Aorta (tissue), 5 donors: Measurements from ENCODE around the gene ARFGAP1. TPM values are rescaled to one million over a fixed set of nuclear protein-coding genes. Genes with fewer than 3 reads are reported as not detected.

ENCODE experiments used
- ATAC-seq: fragments of 200-7000 bp; cut with Tn5 transposase; one replicate; pipeline ENCODE4 v1.9.1; 2022; ENCODE audit warnings: moderate library complexity; ENCODE audit not compliant: low FRiP score
- DNase-seq, 2 donors: peaks; one replicate each; pipeline ENCODE4 v3.0.0-alpha.2; 2020
- H3K27ac ChIP-seq, 2 donors: one replicate each; pipeline ENCODE4 v1.5.1; 2013; ENCODE audit warnings: low read length in 2 of 2, mild to moderate bottlenecking in 2 of 2, moderate library complexity in 2 of 2, control low read depth in 1 of 2, inconsistent platforms in 1 of 2, low read depth in 1 of 2
- H3K27me3 ChIP-seq, 2 donors: one replicate each; pipeline ENCODE4 v1.6.1; 2013; ENCODE audit warnings: control low read depth in 1 of 2, low read length in 1 of 2, mild to moderate bottlenecking in 1 of 2, moderate library complexity in 1 of 2; ENCODE audit not compliant: insufficient read depth in 2 of 2, control insufficient read depth in 1 of 2
- H3K36me3 ChIP-seq, 2 donors: one replicate each; pipeline ENCODE4 v1.6.1; 2013; ENCODE audit warnings: control low read depth in 1 of 2, low read length in 1 of 2, mild to moderate bottlenecking in 1 of 2; ENCODE audit not compliant: insufficient read depth in 2 of 2, control insufficient read depth in 1 of 2
- H3K4me1 ChIP-seq, 2 donors: one replicate each; pipeline ENCODE4 v1.6.1; 2013; ENCODE audit warnings: low read length in 2 of 2, control low read depth in 1 of 2, mild to moderate bottlenecking in 1 of 2, moderate library complexity in 1 of 2; ENCODE audit not compliant: insufficient read depth in 2 of 2, control insufficient read depth in 1 of 2
- H3K4me3 ChIP-seq, 2 donors: one replicate each; pipeline ENCODE4 v1.5.1; 2013; ENCODE audit warnings: low read length in 2 of 2, control low read depth in 1 of 2, mild to moderate bottlenecking in 1 of 2
- H3K9me3 ChIP-seq: one replicate; pipeline ENCODE4 v1.6.1; 2013; ENCODE audit warnings: mild to moderate bottlenecking, low read length; ENCODE audit not compliant: control insufficient read depth
- WGBS, 2 donors: extraction: QIAGEN DNeasy Blood & Tissue Kit; methylation state at CpG; one replicate each; pipeline ENCODE4 v1.1.7; 2013; 5-methylcytosine and 5-hydroxymethylcytosine counted together
- intact Hi-C, 2 donors: fragments of 100-400 bp; cut with DNase I; formaldehyde crosslinking; loops; one replicate each; pipeline versions ENCODE4 v1.14.2 to v1.15.0; 2022
- polyA plus RNA-seq, 2 donors: library from polyadenylated mRNA; stranded (reverse); fragments of 200-250 nt; gene quantifications; one replicate each; pipeline ENCODE4 v1.2.3, GENCODE V29; 2013
- total RNA-seq, 2 donors: library from RNA; stranded (reverse); fragmentation: NEBNext Ultra II Directional; extraction: Animal tissue kit (Norgen Biotek cat#: 25700); gene quantifications; one replicate each; pipeline ENCODE4 v1.2.1, GENCODE V29; 2021
- donor health status: healthy with polysubstance abuse.
- donor health status: Bipolar disorder and iron deficiency.
- donor health status: DM: no; HTN: no; CAD: no.
- donor health status: DM: no; HTN: no; CAD: no.
- donor health status: DM: yes; HTN: yes; CAD: no.

Gene ARFGAP1
- total and polyA plus RNA-seq, 4 donors: 21.7 to 202 (median 81.9) TPM

DNA sequence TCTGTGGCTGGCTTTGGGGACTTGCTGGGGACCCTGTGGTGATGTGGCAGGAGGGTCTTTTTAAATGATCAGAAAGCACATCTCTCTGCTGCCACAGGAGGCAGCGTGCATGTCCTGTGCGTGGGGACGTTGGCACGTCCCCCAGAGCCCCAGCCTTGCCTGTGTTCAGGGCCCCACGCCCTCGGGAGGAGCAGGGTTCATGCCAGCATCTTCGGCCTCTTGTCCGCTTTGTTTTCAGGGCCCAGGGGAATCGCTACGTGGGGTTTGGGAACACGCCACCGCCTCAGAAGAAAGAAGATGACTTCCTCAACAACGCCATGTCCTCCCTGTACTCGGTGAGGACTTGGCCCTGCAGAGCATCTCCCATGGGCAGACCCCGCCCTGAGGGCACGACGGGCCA lies 6.0 kb downstream of the ARFGAP1 start:
- 73 to 78% methylated on average over 17 of the region's 17 CpGs for WGBS, 2 donors
- peak in 1 of 2 donors; percentile 31 for DNase-seq
- H3K36me3 ChIP-seq: peaks cover 0 to 3% of the 10 kb centered on the region in 2 donors

DNA sequence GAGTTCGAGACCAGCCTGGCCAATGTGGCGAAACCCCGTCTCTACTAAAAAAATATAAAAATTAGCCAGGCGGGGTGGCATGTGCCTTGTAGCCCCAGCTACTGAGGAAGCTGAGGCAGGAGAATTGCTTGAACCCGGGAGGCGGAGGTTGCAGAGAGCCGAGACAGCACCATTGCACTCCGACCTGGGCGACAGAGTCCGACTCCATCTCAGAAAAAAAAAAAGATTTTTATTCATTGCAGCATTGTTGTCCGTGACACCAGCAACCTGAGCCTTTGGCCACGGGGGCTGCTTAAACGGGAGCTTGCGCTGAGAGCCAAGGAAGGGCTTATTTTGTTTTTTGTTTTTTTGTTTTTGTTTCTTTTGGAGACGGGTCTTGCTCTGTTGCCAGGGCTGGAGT lies 7.3 kb downstream of the ARFGAP1 start:
- 89 to 91% methylated on average over 15 of the region's 15 CpGs for WGBS, 2 donors
- H3K36me3 ChIP-seq: peaks cover 0 to 5% of the 10 kb centered on the region in 2 donors
- intact Hi-C loops: no loop called here

More for the DNA sequence above, 6.0 kb downstream of the ARFGAP1 start:
- no peak for ATAC-seq
- H3K27me3 ChIP-seq: no peaks in the 10 kb centered on the region
- no peaks in the 10 kb centered on the region for H3K9me3 ChIP-seq
- no peaks in the 10 kb centered on the region for H3K4me1 ChIP-seq
- no peak overlapping the region for H3K4me3 ChIP-seq
- intact Hi-C loops: no loop called here
- H3K27ac ChIP-seq: no peak overlapping the region

DNA sequence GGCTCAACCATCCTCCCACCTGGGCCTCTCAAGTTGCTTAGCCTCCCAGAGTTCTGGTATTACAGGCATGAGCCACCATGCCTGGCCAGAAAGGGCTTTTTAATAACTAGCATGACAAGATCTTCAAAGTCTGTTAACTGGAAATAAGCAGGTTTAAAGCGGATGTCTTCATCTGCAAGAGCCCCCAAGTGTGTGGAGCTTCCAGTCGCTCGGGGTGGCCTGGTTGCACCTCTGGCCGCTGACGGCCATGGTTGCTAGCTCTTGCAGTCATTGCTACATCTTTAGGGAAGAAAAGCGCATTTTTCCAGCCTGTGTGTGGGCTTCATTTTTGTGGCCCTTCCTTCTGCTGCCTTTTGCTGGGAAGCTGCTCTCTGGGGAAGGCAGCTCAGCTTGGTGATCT lies 7.8 kb downstream of the ARFGAP1 start:
- Histone ChIP-seq H3K9me3 (no peaks in the 10 kb centered on the region), H3K36me3 (peaks cover 0 to 5% of the 10 kb centered on the region in 2 donors), H3K4me1 (no peaks in the 10 kb centered on the region), H3K27ac (no peak overlapping the region), H3K4me3 (no peak overlapping the region), H3K27me3 (no peaks in the 10 kb centered on the region)
- DNase-seq: peak in 1 of 2 donors; percentile 9
- WGBS, 2 donors: 95 to 96% methylated on average over 6 of the region's 6 CpGs
- intact Hi-C loops: no loop called here
- ATAC-seq: no peak

More for the DNA sequence above, 7.3 kb downstream of the ARFGAP1 start:
- ATAC-seq (no peak), DNase-seq (peak in 1 of 2 donors; percentile 22)
- Histone ChIP-seq H3K4me1 (no peaks in the 10 kb centered on the region), H3K27me3 (no peaks in the 10 kb centered on the region), H3K27ac (no peak overlapping the region), H3K4me3 (no peak overlapping the region), H3K9me3 (no peaks in the 10 kb centered on the region)

GRCh38 chr20:63280929-63281545 lies 8.4 kb downstream of the ARFGAP1 start:
- 71 to 74% methylated on average over 19 of the region's 19 CpGs for WGBS, 2 donors
- peak in 1 of 2 donors; percentile 38 for DNase-seq
- no peak for ATAC-seq
- H3K4me1 ChIP-seq: no peaks in the 10 kb centered on the region
- H3K9me3 ChIP-seq: no peaks in the 10 kb centered on the region
- H3K36me3 ChIP-seq: peaks cover 0 to 8% of the 10 kb centered on the region in 2 donors
- no peak overlapping the region for H3K27ac ChIP-seq
- intact Hi-C loops: no loop called here
- no peak overlapping the region for H3K4me3 ChIP-seq
- H3K27me3 ChIP-seq: no peaks in the 10 kb centered on the region

DNA sequence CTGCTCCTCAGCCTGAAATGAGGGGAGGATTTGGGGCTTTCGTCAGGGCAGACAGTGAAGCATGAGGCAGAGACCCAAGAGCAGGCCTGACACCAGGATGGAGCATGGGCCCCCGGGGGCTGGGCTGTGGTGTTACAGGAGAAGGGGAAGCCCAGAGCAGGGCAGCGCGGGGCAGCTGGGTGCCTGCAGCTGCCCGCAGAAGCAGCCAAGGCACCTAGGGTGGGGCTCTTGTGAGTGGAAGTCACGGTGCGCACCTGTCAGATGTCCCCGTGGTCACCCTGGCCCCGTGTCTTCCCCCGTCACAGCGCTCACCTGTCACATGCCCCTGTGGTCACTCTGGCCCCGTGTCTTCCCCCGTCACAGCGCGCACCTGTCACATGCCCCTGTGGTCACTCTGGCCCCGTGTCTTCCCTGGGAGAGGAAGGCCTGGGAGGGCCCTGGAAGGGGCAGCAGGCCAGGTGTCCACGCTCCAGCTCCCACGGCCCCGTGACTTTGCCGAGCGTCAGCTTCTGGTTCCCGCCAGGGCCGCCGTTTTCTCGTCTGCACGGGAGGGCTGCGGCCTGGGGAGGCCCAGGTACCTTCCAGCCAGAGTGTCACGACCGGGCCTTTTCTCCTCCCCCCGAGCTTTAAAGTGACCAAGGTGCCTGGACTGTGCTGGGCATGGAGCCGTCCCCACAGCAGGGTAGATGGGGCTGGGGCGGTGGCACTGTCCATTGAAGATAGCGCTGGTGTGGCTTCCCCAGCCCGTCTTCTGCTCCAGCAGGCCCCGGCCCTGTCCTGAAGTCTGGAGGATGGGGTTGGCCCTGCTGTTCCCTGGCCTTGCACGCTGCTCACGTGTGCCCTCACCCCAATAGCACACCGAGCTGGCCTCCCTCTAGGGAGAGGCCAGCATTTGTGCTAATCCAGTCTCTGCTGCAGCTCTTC lies 9.4 kb downstream of the ARFGAP1 start:
- Histone ChIP-seq H3K27ac (no peak overlapping the region), H3K36me3 (peaks cover 0 to 8% of the 10 kb centered on the region in 2 donors), H3K4me1 (no peaks in the 10 kb centered on the region), H3K27me3 (no peaks in the 10 kb centered on the region), H3K9me3 (no peaks in the 10 kb centered on the region), H3K4me3 (no peak overlapping the region)
- DNase-seq (peak in 1 of 2 donors; percentile 43), ATAC-seq (no peak)
- WGBS, 2 donors: 89 to 91% methylated on average over 32 to 38 of the region's 38 CpGs
- intact Hi-C loops: no loop called here

DNA sequence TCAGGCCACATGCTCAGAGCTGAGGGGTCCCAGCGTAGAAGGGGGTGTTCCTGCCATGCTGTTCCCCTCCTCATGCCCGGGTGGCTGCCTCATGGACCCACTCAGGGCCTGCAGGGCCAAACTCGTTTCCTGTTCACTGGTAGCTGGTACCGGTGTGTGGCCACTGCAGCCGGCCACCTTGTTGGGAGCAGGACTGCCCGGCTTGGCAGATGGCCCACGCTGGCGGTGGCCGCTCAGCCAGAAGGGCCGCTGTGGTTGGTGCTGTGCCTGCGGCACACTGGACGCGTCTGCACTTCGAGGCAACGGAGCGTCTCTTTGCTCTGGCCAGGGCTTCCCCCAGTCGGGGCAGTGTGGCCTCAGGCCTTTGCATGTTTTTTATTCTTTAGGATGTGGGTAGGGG lies 10.3 kb downstream of the ARFGAP1 start:
- H3K36me3 ChIP-seq: peaks cover 0 to 10% of the 10 kb centered on the region in 2 donors
- H3K4me1 ChIP-seq: no peaks in the 10 kb centered on the region
- intact Hi-C loops: no loop called here
- 89 to 92% methylated on average over 17 of the region's 17 CpGs for WGBS, 2 donors
- H3K27me3 ChIP-seq: no peaks in the 10 kb centered on the region
- no peak overlapping the region for H3K27ac ChIP-seq
- DNase-seq: no peak
- H3K9me3 ChIP-seq: no peaks in the 10 kb centered on the region
- no peak for ATAC-seq
- H3K4me3 ChIP-seq: no peak overlapping the region

- intact Hi-C loops: no loop called here
- Histone ChIP-seq H3K27me3 (no peaks in the 10 kb centered on the region), H3K4me3 (no peak overlapping the region), H3K27ac (no peak overlapping the region), H3K9me3 (no peaks in the 10 kb centered on the region), H3K36me3 (peaks cover 0 to 13% of the 10 kb centered on the region in 2 donors), H3K4me1 (no peaks in the 10 kb centered on the region)
- ATAC-seq (no peak), DNase-seq (peak in 1 of 2 donors; percentile 34)
- 91% methylated on average over 33 of the region's 33 CpGs for WGBS, 2 donors
Observed at GRCh38 chr20:63283397-63284082, 10.9 kb downstream of the ARFGAP1 start.

GRCh38 chr20:63284083-63284440 lies 11.4 kb downstream of the ARFGAP1 start:
- H3K27ac ChIP-seq: no peak overlapping the region
- ATAC-seq: no peak
- no peaks in the 10 kb centered on the region for H3K27me3 ChIP-seq
- peaks cover 0 to 13% of the 10 kb centered on the region in 2 donors for H3K36me3 ChIP-seq
- 78 to 82% methylated on average over 14 of the region's 14 CpGs for WGBS, 2 donors
- H3K9me3 ChIP-seq: no peaks in the 10 kb centered on the region
- H3K4me3 ChIP-seq: no peak overlapping the region
- intact Hi-C loops: no loop called here
- DNase-seq: peak in 1 of 2 donors; percentile 43
- no peaks in the 10 kb centered on the region for H3K4me1 ChIP-seq
